Smooth muscle cell of the brain vasculature (primary cell): ENCODE measurements around the gene AHNAK.
"Not testable (repeated sequence)": the region's sequence is repeated elsewhere in the genome, so short reads cannot be mapped to it uniquely, and the experiment has no call there.

Experiments
- DNase-seq: peaks from one replicate; pipeline ENCODE4 v3.0.0-alpha.2; 2012; ENCODE audit warnings: low read depth, low spot score

The AHNAK gene

DNA sequence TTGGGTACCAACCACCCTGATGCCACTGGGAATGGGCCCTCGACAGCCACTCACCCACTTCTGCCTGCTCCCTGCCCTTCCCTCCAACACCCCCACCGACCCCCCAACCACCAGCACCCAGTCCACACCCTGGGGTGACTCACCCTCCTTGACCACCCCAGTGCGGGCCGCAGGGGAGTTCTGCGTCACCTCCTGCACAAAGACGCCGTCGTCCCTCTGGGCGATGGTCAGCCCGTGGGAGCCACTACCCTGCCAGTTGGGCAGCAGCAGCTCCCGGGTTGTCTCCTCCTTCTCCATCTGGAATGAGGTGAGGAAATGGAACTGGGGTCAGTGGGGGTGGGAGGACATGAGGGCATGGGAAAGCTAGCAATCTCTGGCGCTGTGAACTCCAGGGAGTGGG, 10.8 kb downstream of the AHNAK start:
- DNase-seq: no peak

DNA sequence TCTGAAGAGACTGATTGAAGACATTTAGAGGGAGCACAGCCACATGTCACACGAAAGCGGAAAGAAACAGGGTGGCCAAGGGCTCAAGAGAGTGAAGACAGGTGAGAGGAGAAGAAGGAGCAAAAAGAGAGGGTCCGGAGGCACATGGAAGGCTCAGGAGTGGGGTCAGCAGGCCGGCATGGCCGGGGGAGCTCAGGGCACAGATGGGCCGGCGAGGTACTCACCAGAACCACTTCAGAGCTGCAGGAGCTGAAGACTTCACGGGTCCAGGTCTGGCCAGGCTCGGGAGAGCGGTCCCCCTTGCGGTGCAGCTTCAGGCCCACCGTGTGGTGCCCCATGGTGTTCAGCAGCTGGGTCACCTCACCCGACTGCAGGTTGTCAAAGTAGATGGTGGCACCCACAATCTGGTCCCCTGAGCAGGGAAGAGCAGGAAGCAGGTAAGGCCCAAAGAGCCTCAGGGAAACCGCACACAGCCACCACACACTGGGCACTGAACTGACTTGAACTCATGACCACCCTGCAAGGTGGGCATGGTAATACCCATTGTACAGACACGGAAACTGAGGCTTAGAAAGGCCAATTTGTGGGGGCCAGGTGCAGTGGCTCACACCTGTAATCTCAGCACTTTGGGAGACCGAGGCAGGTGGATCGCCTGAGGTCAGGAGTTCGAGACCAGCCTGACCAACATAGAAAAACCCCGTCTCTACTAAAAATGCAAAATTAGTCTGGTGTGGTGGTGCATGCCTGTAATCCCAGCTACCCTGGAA, 11.6 kb downstream of the AHNAK start:
- DNase-seq: no peak

DNA sequence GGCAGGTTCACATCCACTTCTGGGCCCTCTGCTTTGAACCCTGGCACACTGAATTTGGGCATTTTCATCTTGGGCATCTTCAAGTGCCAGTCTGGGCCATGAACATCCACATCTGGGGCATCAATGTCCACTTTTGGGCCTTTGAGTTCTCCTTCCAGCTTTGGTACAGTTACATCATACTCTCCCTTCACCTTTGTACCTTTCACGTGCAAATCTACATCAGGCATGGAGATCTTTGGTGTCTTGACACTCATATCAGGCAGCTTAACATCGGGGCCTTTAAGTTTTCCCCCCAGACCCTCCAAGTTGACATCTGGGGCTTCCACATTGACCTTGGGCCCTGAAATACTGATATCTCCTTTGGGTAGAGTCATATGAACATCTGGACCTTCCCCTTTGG, 14.5 kb downstream of the AHNAK start:
- no peak for DNase-seq

DNA sequence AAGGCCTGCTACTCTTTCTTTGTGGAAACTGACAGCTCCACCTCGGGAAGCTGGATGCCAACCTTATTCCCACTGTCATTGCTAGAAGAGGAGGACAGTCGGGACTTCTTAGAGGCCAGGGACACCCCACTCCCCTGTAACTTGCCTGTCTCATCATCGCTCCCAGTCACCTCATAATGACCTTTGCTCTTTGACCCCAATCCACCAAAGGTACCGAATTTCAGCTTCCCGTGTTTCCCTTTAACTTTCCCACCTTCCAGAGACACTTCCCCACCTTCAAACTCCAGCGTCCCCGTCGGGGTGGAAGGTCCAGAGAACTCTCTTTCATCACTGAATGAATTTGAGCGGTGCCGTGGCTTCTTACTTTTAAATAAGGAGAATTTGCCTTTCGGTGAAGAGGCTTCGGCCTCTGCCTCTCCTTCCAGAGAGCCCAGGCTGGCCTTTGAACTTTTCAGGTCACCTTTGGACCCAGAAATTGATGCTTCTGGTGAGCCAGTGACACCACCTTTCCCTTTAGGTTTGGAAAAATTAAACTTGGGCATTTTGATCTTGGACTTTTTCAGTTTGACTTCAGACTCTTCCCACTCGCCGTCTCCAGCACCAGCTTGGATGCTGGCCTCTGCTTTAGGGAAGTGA, 29.8 kb downstream of the AHNAK start:
- no peak for DNase-seq

DNA sequence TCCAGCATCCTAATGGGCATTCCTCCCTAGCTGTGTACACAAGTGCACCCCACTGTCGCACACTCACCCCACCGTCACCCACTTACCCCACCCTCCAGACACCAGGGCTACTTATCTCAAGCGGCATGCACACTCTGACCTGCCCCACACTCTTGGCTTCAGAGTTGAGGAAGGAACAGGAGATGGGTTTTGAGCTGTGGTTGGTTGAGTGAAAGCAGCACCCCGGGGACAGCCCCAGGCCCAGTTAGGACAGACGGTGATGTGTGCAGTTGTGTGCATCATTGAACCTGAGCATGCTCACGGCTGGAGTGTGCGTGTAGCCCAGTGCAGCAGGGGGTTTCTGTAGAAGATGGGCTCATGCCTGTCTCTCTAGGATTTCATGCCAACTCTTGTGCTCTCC, 32.5 kb downstream of the AHNAK start:
- DNase-seq: no peak

DNA sequence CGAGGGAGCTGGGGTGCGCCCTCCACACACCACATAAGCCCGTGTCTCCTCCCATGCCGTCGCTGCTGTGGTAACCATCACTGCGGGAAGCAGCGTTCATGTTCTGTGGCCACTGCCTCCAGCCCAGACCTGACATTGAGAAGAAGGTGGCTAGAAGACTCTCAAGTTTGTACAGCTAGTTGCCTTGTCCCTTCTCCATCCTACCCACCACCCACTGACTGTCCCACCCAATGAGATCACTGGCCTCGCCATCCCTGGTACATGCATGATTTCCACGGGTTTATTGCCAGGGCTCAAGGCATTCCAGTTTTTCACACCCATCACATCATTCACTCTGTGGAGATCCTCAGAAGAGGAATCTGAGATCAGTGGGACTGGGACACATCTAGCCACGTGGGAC, 33.0 kb downstream of the AHNAK start:
- no peak for DNase-seq

DNA sequence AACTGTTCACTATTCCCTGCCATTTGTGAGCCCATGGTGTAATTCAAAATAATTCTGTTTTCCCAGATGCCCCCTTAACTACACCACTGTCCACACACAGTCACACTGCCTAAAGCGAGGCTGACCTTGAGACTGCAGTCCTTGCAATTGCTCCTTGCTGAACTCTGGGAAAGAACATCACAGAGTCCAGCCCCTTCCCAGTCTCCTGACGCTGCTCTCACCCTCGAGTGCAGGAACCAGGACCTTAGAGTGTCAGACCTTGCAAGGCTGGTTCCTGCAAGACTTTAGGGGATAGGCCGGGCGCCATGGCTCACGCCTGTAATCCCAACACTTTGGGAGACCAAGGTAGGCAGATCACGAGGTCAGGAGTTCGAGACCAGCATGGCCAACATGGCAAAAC, 33.6 kb downstream of the AHNAK start:
- DNase-seq: no peak

DNA sequence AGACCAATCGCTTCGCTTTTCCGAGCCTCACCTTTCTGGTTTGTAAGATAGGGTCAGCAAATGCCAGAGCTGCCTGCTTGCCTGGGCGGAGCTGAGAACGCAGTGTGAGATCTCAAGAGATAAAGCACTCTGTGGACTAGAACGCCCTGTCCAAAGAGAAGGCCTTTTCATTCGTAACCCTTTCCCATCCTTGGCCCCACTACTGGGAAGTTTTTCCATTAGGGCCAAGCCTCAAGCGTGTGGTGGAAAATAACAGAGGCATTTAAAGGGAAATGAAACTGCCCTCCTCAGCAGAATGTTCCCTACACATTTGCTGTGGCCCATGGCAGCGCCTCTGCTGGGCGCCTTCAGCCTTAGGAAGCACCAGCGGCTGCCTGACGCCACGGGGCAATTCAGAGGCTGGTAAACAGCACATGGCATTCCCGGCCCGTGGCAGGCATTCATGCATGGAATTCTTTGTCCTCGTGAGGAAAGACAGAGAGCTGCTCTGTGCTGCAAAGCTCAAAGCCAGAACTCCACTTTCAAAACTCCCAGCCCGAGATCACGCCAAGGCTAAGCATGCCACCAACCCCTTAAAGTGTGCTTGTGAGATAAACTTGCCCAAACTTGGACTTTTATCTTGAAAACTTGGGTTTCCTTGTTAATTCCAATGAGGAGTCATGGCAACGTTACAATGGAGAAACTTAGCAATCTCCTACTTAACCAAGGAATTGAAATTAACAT, 38.1 kb downstream of the AHNAK start:
- no peak for DNase-seq

DNA sequence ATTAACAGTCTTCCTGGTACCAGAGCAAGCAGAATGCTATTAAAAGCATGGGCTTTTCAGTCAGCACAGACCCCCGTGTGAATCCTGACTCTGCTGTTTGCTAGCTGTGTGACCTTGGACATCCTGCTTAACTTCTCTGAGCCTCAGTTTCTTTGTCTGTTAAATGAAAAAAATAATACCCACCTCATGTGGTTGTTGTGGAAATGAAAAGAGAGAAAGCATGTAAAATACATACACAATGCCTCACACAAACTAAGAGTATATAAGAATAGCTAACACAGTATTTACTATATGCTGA, 39.5 kb downstream of the AHNAK start:
- no peak for DNase-seq

DNA sequence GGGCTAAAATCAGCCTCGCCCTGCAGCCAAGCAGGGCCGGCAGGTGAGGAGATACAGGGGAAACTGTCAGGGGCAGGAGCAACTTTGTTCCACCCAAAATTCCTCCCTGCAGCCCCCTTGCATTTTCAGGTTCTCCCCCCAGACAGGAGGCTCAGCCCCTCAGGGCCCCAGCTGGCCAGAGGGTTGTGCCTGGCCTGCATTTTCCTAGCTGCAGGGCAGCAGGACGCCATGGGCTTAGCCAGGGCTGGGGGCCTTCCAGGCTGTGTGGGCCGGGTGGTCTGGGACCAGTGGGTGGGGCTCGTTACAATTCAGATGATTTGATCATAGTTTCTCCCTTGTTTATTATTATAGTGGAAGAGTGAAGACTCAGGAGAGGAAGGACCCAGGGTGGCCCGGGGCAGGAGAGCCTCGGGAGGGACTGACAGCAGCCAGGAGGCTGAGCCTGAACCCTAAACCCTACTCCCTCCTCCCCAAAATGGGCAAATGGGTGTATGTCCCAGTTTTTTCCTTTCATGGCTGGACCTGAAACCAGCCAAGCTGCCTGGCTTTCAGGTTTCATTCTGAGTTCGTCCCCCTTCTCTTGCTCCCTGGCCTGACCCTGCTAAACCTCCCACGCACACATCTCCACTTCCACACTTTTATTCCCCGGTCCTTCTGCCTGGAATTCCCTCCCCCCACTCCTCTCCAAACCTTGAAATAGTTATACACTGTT, 40.0 kb downstream of the AHNAK start:
- DNase-seq: no peak

DNA sequence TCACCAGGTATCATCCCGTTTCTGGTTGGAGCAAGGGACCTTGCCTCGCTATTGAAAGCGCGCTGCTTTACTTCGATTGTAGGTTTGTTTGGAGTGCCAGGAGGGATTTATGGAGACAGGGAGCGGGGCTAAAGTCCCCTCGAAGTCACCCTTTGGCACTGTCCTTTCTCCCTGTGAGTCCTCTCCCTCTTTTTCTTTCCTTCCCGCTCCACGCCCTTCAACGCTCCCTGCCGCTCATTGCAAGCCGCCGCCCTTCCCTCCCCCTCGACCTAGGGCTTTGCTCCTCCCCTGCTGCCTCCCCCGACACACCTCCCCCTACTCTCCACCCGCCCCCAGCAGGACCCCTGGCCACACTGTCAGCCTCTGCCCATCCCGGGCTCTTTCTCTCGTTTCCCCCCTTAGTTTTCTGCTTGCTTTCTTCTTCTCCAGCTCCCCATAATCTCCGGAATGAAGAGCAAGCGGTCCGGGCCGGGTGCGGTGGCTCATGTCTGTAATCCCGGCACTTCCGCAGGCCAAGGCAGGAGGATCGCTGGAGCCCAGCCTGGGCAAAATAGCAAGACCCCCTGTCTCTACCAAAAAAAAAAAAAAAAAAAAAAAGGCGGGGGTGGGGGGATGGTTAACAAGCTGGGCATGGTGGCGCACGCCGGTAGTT, 41.0 kb downstream of the AHNAK start:
- no peak for DNase-seq

DNA sequence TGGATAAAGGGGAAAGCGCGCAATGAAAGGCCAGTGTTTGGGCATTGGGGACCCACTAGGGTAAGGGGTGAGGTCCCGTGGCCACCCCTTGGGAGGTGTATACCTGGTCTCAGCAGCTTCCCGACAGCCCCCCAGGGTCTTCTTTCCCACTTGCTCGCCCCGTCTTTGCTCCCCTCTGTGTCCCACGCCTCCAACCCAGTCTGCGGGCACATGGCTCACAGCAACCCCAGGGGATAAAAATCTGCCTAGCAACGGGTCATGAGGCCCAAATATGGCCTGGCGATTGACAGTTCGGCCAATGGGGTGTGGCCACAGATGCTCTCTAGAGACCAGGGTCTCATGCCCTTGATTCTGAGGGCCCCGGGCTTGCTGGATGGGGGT, 41.6 kb downstream of the AHNAK start:
- DNase-seq: no peak

DNA sequence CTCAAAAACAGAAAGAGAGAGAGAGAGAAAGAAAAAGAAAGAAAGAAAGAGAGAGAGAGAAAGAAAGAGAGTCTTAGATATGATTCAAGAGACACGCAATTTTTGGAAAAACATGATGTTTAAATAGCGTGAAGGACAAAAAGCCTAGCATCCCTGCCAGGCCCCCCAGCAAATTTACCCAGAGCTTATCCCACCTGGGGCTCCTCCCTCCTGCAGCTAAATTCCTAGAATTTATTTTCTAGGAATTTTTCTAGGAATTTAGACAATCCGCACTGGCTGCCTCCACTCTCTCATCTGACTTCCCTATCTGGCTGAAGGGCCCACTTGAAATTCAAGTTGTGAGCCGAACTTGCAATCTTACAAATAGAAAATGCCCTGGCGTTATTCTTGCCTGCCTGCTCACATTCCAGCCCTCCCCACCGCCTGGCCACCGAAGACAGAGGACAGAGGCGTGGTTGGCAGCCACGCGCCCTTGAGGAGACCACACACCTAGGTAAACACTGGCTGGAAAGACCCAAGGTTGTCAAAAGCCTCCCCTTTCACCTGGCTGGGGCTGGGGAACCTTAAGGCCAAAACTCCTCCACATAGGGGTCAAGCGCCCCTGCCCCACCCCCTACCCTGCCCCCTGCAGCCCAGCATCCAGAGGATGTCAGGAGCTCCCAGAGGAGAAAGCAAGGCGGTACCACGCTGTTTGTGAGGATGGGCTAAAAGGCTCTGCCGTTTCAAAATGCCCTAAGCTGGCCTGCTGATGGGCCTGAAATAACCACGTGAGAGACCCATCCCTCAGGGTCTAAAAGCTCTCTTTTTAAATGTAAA, 42.2 kb downstream of the AHNAK start:
- no peak for DNase-seq

DNA sequence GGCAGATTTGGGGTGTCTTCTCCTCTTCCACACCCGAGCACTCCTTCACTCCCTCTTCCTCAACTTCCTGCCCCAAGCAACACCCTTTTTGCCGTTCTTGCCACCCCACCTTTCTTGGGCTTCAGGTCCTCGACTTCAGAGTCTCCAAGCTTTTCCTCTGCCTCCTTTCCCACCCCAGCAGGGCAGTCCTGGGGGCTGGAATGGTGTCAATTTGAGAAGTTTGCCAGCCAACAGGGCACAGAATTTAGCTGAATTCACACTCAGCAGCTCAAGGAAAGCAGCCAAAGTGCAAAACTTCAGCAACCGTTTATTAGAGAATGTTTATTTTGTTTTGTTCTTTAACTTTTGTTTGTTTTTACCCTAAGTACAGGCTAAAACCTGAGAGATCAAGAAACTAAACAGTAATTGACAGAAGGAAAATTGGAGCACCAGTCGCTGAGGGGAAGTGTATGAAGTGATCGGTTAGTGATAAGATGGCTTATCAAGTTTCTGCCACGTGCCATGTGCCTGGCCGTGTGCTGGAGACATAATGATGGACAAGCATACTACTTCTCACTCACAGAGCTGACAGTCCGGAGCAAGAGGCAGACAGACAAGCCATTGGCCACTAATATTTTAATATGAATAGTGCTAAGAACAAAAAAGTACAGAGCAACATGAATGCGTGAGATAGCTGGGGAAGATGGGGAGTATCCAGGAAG, 44.4 kb downstream of the AHNAK start:
- no peak for DNase-seq

DNA sequence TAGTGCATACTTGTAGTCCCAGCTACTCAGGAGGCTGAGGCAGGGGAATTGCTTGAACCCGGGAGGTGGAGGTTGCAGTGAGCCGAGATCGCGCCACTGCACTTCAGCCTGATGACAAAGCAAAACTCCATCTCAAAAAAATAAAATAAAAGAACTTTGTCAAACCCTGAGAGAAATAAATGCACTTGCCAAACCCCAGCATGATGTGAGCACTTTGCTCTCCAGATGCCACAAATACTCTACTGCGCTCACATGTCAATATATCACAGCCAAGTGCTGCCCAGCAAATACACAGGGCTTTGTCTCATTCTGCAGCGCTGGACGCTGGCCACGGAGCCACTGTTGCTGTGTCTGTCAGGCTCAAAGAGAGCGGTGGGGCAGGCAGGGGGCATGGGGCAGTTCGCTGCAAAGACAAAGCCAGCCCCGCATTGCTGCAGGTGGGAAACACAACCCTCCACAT, 45.1 kb downstream of the AHNAK start:
- no peak for DNase-seq

DNA sequence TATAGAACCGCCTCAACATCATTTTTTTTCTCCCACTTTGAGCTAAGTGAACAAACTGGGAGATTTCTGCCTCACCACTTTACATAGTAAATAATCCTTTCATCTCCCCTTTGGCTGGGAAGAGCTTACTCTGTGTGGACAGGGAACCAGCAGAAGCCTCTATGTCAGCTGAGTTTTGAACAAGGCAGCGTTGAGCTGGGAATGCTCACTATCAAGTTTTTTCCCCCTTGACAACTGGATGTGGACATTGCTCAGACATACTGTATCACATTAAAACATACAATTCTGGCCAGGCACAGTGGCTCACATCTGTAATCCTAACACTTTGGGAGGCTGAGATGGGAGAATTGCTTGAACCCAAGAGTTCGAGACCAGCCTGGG, 46.0 kb downstream of the AHNAK start:
- no peak for DNase-seq

DNA sequence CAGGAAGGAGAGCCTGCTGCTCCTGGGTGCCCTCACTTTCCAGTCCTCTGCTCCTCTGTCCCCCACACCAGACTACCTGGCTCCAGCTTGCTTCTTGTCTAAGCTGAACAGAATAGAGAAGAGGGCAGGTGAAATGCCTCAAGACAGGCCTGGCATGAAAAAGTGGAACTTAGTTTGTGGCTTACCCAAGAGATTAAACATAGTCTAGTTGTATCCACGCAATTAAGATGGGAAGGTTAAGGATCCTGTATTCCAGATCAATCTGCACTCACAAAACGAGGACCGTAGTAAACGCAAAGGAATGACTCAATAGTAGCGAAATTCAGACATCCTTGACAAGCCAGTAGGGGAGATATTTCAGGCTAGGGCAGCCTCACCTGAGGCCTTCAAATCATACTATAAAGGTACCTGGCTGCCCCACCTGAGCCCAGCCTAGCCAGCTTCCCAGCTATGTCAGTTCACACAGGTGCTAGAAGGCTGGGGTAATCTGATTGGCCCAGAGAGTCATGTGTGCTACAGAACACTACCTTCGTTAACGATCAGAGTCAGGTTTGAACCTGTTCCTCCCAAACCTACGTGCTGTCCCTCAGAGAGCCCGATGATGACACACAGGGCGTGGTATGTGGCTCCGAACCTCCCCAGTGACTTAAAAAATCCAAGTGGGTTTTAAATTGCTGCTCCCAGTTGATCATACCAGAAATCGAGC, 46.5 kb downstream of the AHNAK start:
- DNase-seq: no peak

DNA sequence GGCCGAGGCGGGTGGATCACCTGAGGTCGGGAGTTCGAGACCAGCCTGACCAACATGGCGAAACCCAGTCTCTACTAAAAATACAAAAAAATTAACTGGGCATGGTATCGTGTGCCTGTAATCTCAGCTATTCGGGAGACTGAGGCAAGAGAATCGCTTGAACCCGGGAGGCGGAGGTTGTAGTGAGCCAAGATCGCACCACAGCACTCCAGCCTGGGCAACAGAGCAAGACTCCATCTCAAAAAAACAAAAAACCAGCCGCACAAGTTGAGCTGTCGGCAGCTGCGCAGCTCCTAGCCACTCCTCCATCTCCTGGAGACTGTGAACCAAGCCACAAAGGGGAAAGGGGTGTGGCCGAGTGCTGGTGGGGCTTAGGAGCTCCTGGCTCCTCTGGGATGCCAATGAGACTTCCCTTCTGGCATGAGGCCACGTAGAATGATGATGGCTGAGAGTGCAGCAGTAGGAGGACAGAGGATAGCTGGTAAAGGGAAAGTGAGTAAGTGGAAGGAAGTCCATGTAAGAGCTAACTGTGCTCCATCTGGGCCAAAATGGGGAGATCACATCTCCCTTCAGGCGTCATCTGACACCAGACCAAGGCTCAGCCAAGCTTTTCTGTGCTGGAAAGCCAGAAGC, 47.2 kb downstream of the AHNAK start:
- not testable (repeated sequence) for DNase-seq
